NK-92 (cell line): ENCODE measurements around the gene ACHE.

Experiments used
- DNase-seq: peaks from one replicate; lab custom pipeline; 2025; ENCODE audit not compliant: unreplicated experiment; lab: John Stamatoyannopoulos, UW

Gene ACHE

GRCh38 chr7:100896732-100897608 is 1.3 kb upstream of the ACHE start:
- no peak for DNase-seq

GRCh38 chr7:100895956-100896731 is 456 bp upstream of the ACHE start:
- no peak for DNase-seq

- no peak for DNase-seq
These were observed 608 bp downstream of the ACHE start for GRCh38 chr7:100894860-100895700.

GRCh38 chr7:100893910-100894721 is 1.6 kb downstream of the ACHE start:
- no peak for DNase-seq

- DNase-seq = no peak
These were observed 2.3 kb downstream of the ACHE start for GRCh38 chr7:100893318-100893895.

GRCh38 chr7:100892364-100893317 is 3.0 kb downstream of the ACHE start:
- no peak for DNase-seq

- no peak for DNase-seq
These were observed 4.0 kb downstream of the ACHE start for GRCh38 chr7:100891568-100892247.

GRCh38 chr7:100890653-100891567 is 4.8 kb downstream of the ACHE start:
- DNase-seq = no peak

- no peak for DNase-seq
These were observed 6.5 kb downstream of the ACHE start, which contains the start of gene UFSP1 for GRCh38 chr7:100888988-100889750. TSS of gene UFSP1 (minus strand) at chr7:100889715. CDS start at chr7:100889271, 444 bp downstream.

- DNase-seq = no peak
These were observed 7.2 kb downstream of the ACHE start for GRCh38 chr7:100888291-100888987.

GRCh38 chr7:100887516-100888290 is 8.0 kb downstream of the ACHE start:
- DNase-seq = no peak

- DNase-seq = no peak
These were observed 8.7 kb downstream of the ACHE start for GRCh38 chr7:100886936-100887515.

GRCh38 chr7:100886142-100886935 is 9.3 kb downstream of the ACHE start:
- no peak for DNase-seq
